COLO668 (cell line): ENCODE results near the gene GRAMD1B.
"Not testable (repeated sequence)": the region's sequence is repeated elsewhere in the genome, so short reads cannot be mapped to it uniquely, and the experiment has no call there.

Source experiments
- DNase-seq: peaks from one replicate; lab custom pipeline; 2025; ENCODE audit not compliant: unreplicated experiment; lab: John Stamatoyannopoulos, UW

GRAMD1B gene

DNA sequence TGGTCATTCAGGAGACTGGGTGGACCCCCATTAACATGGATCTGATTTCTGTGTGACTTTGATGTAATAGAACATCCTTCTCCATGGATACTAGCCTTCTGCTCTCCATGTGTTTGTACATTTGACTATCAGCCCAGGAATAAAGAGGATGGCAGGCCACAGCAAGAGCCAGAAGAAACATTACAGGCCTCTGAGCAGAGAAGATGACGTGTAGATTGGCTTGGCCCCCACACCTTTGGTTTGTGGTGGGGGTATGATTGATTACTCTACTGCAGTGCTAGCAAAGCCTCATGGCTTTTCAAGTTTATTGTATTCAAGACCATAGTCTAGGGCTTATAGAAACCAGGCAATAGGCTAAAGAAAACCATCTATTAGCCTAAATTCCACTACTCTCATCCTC, 77.0 kb downstream of the GRAMD1B start:
- no peak for DNase-seq

DNA sequence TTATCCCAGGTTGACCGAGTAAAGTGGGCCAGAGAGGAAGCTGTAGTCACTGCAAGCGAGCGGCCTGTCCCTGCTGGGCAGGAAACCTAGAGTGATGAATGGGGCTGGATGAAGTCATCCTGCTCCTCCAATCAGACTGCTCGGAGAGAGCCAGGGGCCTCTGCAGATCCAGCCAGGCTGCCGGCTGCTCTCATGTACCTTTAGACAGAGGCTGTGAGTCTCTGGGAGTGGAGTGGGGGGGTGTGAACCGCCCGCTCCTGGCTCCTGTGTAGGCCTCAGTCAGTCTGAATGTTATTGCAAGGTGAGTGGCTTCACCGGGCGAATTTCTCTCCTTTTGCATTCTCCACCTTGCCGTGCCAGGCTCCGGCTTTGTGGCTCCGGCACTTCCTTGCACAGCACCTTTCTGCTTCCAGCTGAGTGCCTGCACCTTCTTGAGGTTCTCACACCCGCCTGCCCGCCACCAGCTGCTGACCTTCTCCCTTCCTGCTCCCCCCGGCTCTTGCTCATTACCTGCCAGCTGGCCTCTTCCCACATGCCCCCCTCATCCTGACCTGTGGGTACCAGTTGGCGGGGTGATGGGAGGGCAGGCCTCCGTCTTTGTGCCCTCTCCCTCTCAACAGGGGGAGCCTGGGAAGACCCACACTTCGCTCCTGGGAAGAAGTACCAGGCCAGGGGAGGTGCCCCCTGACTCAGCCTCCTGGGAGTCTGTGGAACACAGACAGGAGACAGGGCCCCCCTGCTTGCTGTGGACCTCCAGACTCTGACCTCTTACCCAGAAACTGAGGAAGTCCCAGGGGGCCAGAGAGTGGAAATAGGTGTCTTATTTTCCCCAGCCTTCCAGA, 79.9 kb downstream of the GRAMD1B start:
- peak; percentile 82 for DNase-seq

GRCh38 chr11:123510579-123510905, 80.5 kb downstream of the GRAMD1B start:
- no peak for DNase-seq

DNA sequence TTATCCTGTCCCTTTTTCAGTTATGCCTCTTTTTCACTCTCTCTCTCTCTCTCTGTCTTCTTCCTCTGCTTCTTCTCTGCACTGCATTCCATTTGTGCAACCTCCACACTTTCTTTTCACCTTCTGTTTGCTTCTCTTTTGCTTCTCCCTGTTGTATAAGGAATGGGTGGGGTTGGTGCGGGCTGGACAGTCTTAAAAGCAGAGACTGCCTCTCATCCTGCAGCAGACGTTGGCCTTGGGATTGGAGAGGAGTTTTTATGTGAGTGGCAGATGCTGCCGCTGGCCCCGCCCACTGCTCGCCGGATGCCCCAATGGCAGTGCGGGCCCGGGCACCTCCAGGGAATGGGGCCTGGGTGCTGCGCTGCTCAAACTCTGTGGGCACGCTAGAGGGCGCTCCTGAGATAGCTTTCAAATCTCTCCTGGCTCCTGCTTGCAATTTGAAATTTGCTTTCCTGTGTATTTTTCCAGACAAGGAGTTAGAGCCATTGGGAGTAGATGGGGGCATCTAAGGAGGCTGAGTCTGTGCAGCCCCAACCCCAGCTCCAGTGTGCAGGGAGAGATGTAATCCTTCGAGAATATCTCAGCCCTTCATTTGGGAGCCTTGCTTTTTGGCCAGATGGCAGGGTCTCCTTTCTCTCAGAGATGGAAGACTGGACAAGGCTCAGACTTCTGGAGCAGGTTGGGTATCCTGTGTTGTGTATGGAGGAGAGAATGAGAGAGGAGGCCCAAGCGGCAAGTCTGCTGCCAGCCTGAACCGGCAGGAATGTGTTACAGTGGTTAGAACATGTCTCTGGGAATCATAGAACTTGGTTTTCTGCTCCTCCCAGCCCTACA, 81.2 kb downstream of the GRAMD1B start:
- peak; percentile 89 for DNase-seq

DNA sequence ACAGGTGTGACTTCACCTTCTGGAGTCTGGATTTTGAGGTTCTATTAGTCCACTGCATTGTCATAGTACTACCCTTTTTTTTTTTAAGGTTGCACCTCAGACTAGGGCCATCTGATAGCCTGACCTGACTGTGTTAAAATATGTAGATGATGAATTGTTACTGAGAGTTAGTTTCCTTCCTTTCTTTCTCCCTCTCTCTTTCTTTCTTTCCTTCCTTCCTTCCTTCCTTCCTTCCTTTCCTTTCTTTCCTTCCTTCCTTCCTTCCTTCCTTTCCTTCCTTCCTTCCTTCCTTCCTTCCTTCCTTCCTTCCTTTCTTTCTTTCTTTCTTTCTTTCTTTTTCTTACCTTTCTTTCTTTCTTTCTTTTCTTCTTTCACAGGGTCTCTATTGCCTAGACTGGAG, 83.2 kb downstream of the GRAMD1B start:
- not testable (repeated sequence) for DNase-seq

DNA sequence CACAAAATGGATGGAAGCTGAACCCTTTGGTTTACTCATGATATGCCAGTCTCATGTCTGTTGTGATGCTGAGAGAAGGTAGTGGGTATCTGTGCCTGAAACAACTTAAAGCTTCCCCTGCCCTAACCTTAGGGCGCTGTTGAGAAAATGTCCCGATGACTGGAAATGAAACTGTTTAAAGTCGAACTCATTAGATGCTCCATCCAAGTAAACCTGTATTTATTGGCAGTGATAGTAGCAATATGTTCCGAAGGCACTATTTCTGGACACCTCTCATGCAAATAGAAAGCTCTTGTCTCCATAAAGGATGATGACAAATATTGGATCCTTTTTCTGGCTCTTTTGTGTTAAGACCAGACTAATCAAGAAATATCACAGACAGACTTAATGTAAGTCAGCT, 86.2 kb downstream of the GRAMD1B start:
- no peak for DNase-seq

DNA sequence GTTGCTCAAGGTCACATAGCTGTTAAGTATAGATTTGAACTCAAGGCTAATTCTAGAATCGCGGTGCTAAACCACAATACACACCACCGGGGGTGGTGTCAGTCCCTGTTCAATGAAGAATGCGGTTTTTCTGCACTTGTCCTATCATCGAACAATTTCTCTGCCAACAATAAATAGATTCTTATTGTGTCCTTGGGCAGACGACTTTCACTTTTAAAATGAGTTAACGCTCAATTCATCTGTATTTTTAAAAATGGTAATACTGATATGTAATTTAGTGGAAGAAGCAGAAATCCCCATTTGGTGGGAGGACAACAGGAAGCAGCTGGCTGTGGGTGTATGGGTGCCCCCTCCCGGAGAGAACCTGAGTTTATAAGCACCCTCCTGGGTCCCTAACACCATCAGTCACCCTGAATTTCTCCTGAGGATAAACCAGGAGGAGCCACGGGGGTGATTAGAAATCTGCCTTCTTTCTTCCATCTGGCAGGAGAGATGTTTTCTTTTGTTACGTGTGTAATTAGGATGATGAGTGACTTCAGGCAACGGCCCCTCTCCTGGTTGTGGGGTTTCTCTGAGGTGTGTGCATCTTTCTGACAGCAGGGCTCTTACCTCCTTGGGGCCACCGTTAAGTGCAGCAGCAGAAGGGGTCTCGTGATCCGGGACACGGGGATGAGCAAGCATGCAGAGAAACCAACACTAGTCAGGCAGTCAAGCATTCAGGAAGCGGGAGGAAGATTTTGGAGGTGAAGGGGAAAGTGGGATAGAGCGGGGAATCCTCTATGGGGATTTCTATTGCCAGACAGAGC, 87.7 kb downstream of the GRAMD1B start:
- no peak for DNase-seq

GRCh38 chr11:123518496-123519054, 88.5 kb downstream of the GRAMD1B start:
- DNase-seq: no peak

DNA sequence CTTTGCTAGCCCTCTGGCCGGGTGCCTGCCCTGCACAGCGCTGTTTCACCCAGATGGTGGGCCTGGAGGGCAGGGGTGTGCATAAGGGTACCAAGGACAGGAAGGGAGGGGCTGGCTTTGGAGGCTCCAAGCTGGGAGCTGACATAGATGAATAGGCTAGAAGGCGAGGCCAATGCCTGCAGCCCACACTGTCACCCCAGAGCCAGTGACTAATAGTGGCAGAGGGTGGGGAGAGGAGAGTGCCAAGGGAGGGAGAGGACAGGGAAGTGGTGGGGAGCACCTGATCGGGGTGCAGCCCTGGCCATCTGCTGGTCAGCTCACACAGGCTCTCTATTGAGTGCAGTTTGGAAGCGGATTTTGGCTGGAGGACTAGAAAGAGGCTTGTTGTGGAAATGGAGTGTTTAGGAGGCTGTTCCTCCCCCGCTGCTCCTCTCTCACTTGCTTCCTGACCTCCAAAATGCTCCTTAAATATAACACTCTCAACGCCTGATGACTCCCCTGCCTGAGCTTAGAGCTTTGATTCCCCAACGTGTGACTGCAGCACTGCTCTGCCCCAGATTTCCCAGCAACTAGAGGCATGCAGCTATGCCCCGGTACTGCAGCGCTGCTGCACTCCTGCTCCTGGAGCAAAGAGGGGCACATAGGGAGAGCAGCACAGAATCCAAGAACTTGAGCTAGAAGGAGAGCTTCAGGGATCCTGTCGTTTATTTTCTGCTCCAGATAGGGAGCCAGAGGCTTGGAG, 89.2 kb downstream of the GRAMD1B start:
- DNase-seq: no peak

DNA sequence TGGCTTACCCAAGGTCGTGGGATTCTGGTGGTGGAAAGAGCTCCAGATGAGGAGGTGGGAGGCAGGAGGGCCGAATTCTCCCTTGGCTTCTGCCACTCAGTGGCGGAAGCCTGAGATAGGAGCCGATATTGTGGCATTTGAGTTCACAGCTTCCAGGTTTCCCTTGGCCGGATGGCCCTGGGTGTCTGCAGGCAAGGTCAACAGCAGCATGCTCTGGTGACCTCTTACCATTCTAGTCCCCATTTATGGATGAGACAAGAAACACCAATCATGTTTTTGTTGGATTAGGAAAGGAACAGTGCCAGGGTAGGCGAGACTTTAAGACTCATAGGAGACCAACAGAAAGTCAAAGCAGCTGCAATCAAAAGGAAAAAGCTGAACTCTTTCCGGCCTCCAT, 89.7 kb downstream of the GRAMD1B start:
- no peak for DNase-seq

DNA sequence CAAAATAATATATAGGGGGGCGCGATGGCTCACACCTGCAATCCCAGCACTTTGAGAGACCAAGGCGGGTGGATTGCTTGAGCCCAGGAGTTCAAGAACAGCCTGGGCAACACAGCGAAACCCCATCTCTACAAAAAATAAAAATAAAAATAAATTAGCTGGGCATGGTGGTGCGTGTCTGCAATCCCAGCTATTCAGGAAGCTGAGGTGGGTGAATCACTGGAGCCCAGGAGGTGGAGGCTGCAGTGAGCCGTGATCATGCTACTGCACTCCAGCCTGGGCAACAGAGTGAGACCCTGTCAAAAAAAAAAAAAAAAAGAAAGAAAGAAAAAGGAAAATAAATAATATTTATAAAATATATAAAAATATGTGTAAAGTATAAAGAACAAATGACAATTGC, 90.4 kb downstream of the GRAMD1B start:
- not testable (repeated sequence) for DNase-seq

GRCh38 chr11:123521001-123521400, 90.9 kb downstream of the GRAMD1B start:
- no peak for DNase-seq

GRCh38 chr11:123521930-123522329, 91.9 kb downstream of the GRAMD1B start:
- no peak for DNase-seq

DNA sequence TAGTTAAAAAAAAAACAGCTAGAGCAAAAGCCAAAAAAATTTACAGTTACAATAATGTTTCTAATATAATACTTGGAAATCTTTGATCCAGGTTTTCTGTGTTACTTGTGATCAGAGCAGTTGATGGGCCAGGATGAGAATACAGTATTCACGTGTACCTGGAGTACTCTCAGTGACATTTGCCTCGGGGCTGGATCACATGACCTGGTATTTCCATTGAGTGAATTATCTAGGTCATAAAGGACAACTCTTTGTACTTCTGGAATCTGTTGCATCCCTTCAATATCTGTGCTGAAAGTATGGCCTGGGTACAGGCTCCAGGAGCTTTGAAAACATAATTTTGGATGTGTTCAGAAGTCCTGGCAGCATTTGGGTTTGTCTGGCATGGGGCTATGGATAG, 93.5 kb downstream of the GRAMD1B start:
- DNase-seq: no peak

DNA sequence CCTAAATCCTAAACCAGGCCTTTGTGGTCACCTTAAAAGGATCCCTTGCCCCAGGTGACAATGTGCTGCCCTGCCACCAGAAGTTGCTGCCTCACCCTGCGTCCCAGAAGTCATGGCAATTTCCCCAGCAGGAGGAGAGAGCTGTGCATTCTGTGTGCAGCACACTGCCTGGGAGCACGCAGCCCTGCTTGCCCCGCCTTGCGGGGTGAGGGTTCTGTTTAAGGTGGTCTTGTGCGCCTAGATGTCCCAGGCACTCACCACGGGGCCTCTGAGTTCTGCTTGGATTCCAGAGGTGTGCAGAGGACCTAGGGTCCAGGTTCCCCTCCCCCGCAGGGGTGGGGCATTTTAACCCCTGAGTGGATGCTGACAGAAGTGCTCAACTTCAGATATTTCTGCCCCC, 95.0 kb downstream of the GRAMD1B start:
- DNase-seq: no peak

GRCh38 chr11:123525511-123525918, 95.4 kb downstream of the GRAMD1B start:
- DNase-seq: no peak

GRCh38 chr11:123526027-123526805, 96.1 kb downstream of the GRAMD1B start:
- no peak for DNase-seq

DNA sequence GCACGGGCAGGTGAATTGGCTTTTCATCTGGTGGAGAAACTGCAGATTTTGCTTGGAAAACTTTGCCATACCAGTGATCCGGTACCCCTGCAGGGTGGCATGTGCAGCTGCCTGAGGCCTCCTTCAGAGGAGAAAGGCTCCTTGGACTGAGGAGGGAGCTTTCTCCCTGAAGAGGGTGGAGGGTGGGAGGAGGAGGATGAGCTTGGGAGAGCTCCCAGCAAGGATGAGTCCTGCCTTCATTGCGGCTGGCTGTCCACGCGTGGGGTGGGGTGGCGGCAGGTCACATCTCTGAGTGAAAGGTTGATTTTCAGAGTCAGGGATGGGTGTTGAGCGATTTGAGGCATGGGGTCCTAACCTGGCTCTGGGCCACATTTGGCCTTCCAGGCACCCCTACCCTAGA, 96.8 kb downstream of the GRAMD1B start:
- no peak for DNase-seq

DNA sequence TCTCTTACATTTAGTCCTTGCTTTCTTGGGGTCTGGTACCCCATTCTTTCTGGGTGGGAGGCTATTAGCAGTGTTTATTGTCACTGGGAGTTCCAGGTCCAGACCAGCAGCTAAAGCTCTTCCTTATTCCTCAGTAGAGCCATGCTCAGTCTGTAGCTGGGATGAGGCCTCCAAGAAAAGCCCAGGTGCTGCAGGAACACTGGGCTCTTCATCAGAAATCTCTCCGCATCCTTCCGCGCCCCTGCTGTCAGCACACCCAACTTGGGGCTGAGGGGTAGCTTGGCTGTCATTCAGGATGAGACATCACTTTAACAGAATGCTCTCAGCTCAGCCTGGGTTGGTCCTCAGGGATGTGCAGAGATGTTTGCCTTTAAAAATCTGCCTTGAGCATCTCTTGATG, 97.5 kb downstream of the GRAMD1B start:
- DNase-seq: no peak

- no peak for DNase-seq
These were observed 97.9 kb downstream of the GRAMD1B start for GRCh38 chr11:123527947-123528346.
